GM12878 (cell line): ENCODE data around the gene CFAP70. TPM values are rescaled to one million over a fixed set of nuclear protein-coding genes. Genes with fewer than 3 reads are reported as not detected.

Experiments
- ATAC-seq: fragments of 200-7000 bp; cut with Tn5 transposase; 3 replicates; pipeline ENCODE4 v1.9.1; 2020; ENCODE audit warnings: mild to moderate bottlenecking, moderate library complexity
- BruUV-seq: library from RNA; stranded (reverse); fragments of 400-500 nt; replicated peaks from 2 replicates; lab custom pipeline; 2021; lab: Mats Ljungman, UMichigan
- CTCF ChIA-PET: fragments of 300-600 bp; sonication (Branson Sonifier 250); formaldehyde crosslinking; extraction: SDS; loops from one replicate; lab custom pipeline; 2021; ENCODE audit warnings: inconsistent platforms; lab: Yijun Ruan, JAX
- POLR2A ChIA-PET: fragments of 350-600 bp; formaldehyde crosslinking; extraction: SDS; loops from one replicate; lab custom pipeline; 2021; ENCODE audit warnings: inconsistent platforms; lab: Charles Lee
- RAD21 ChIA-PET: fragments of 300-600 bp; sonication (Branson Sonifier 250); formaldehyde crosslinking; loops from one replicate; lab custom pipeline; 2023; ENCODE audit warnings: antibody characterized with exemption; ENCODE audit not compliant: unreplicated experiment; lab: Charles Lee
- SMC1A ChIA-PET: fragments of 300-600 bp; sonication (Branson Sonifier 250); formaldehyde crosslinking; loops from one replicate; lab custom pipeline; 2023; ENCODE audit not compliant: unreplicated experiment, uncharacterized antibody; lab: Charles Lee
- DNase-seq: peaks from one replicate; pipeline ENCODE4 v3.0.0-alpha.2; 2011; ENCODE audit warnings: low read depth, low spot score
- FAIRE-seq: peaks from 3 replicates; lab custom pipeline; 2011; peaks lifted over from hg19 to GRCh38; lab: Jason Lieb, UNC
- H2AFZ ChIP-seq: 2 replicates; pipeline ENCODE4 v1.6.0; 2011; ENCODE audit warnings: low read depth, low read length, control low read depth; ENCODE audit not compliant: control insufficient read depth
- H3K27ac ChIP-seq: 2 replicates; pipeline ENCODE4 v1.5.1; 2011; ENCODE audit warnings: control low read depth; ENCODE audit not compliant: control insufficient read depth, insufficient read depth
- H3K27me3 ChIP-seq, 2 experiments: replicated peaks in 1 of 2; 2 replicates each; pipeline versions ENCODE4 v1.6.0 to v1.6.1; 2011; ENCODE audit warnings: low read length in 1 of 2; ENCODE audit not compliant: control insufficient read depth in 2 of 2, insufficient read depth in 2 of 2
- H3K36me3 ChIP-seq, 2 experiments: 2 replicates each; pipeline ENCODE4 v1.5.1; 2011; ENCODE audit warnings: low read length in 1 of 2; ENCODE audit not compliant: control insufficient read depth in 2 of 2, insufficient read depth in 2 of 2
- H3K4me1 ChIP-seq: 2 replicates; pipeline ENCODE4 v1.6.1; 2011; ENCODE audit warnings: mild to moderate bottlenecking, low read length, moderate library complexity, mixed read lengths; ENCODE audit not compliant: control insufficient read depth, insufficient read depth
- H3K4me2 ChIP-seq: 2 replicates; pipeline ENCODE4 v1.6.0; 2011; ENCODE audit warnings: control low read depth; ENCODE audit not compliant: control insufficient read depth, insufficient read depth
- H3K4me3 ChIP-seq: fragments of 200-600 bp; sonication (generic); 2 replicates; pipeline ENCODE4 v1.5.1; 2016
- H3K79me2 ChIP-seq: 2 replicates; pipeline ENCODE4 v1.6.0; 2011; ENCODE audit warnings: low read length; ENCODE audit not compliant: control insufficient read depth, insufficient read depth
- H3K9ac ChIP-seq: 2 replicates; pipeline ENCODE4 v1.8.0; 2011; ENCODE audit warnings: low read length, control low read depth, mixed read lengths; ENCODE audit not compliant: control insufficient read depth, insufficient read depth
- H3K9me3 ChIP-seq: replicated peaks from 3 replicates; pipeline ENCODE4 v1.5.1; 2011; ENCODE audit warnings: mild to moderate bottlenecking, low read length; ENCODE audit not compliant: control insufficient read depth, insufficient read depth
- H4K20me1 ChIP-seq: 2 replicates; pipeline ENCODE4 v1.6.0; 2011; ENCODE audit not compliant: control insufficient read depth, insufficient read depth
- BACH1 ChIP-seq: fragments of 450-650 bp; IDR thresholded peaks from 2 replicates; pipeline ENCODE4 v1.6.1; 2017; ENCODE audit warnings: mild to moderate bottlenecking, borderline replicate concordance
- EED ChIP-seq: sonication (generic); IDR thresholded peaks from 2 replicates; pipeline ENCODE4 v1.6.1; 2016; ENCODE audit warnings: antibody characterized with exemption, low read depth
- KAT2A ChIP-seq: conservative IDR thresholded peaks from 2 replicates; pipeline ENCODE4 v1.6.1; 2011; ENCODE audit warnings: low read depth, low read length; ENCODE audit not compliant: control insufficient read depth
- PAX5 ChIP-seq: IDR thresholded peaks from 2 replicates; pipeline ENCODE4 v1.6.1; 2011; ENCODE audit warnings: low read depth, low read length, borderline replicate concordance
- RFX5 ChIP-seq: IDR thresholded peaks from 2 replicates; pipeline ENCODE4 v1.6.1; 2011; ENCODE audit warnings: low read depth, low read length, improper control_type of control experiment
- RUNX3 ChIP-seq: IDR thresholded peaks from 2 replicates; pipeline ENCODE4 v1.6.1; 2012; ENCODE audit warnings: low read length, inconsistent platforms
- SKIL ChIP-seq: fragments of 450-650 bp; IDR thresholded peaks from 2 replicates; pipeline ENCODE4 v1.6.1; 2017; ENCODE audit warnings: mild to moderate bottlenecking, low read depth, inconsistent platforms; ENCODE audit not compliant: poor library complexity, severe bottlenecking
- SMAD5 ChIP-seq: IDR thresholded peaks from 2 replicates; pipeline ENCODE4 v1.6.1; 2016; ENCODE audit warnings: antibody characterized with exemption, low read depth
- TARDBP ChIP-seq: IDR thresholded peaks from 2 replicates; pipeline ENCODE4 v1.6.1; 2016; ENCODE audit warnings: borderline replicate concordance
- WGBS: methylation state at CpG from one replicate; pipeline ENCODE4 v1.1.6; 2016; ENCODE audit warnings: low lambda C conversion rate; ENCODE audit not compliant: insufficient replicate concordance, insufficient coverage; ENCODE audit errors: missing lambda C conversion rate; 5-methylcytosine and 5-hydroxymethylcytosine counted together
- in situ Hi-C: fragments of 300-500 bp; cut with MboI; formaldehyde crosslinking; loops from 9 replicates; pipeline ENCODE4 v1.14.3; 2018; ENCODE audit warnings: mixed read lengths
- intact Hi-C: fragments of 100-400 bp; cut with micrococcal nuclease; formaldehyde crosslinking; loops from one replicate; pipeline ENCODE4 v1.14.2; 2022; ENCODE audit not compliant: unreplicated experiment
- polyA plus RNA-seq, 11 experiments: library from polyadenylated mRNA; depleted of rRNA in 4 of 11; unstranded in 6 of 11; stranded (reverse) in 5 of 11; fragments of >200 nt; fragmentation: Nextera tagmentation in 4 of 11; fragmentation: Illumina TruSeq in 1 of 11; extraction: Ambion mirVana in 4 of 11; extraction: Trizol in 1 of 11; gene quantifications; 1 replicate in 1 of 11; 2 replicates in 10 of 11; pipeline versions ENCODE4 v1.2.1 to v1.2.3, GENCODE V29; 2011 to 2016; ENCODE audit warnings: inconsistent platforms in 2 of 11, missing spikeins in 2 of 11, low read depth in 1 of 11
- total RNA-seq, 4 experiments: library from RNA; depleted of rRNA in 3 of 4; stranded (reverse); fragments of >200 nt in 3 of 4; fragmentation: Illumina TruSeq in 1 of 4; extraction: Trizol in 1 of 4; gene quantifications; 2 replicates each; pipeline versions ENCODE4 v1.2.1 to v1.2.3, GENCODE V29; 2013 to 2021
- TF ChIP-seq, protein P1 (sequence below): IDR thresholded peaks from 2 replicates; pipeline ENCODE4 v1.6.1; 2011; ENCODE audit warnings: mild to moderate bottlenecking, low read depth, low read length, moderate library complexity; ENCODE audit not compliant: insufficient replicate concordance

CFAP70 gene
- total and polyA plus RNA-seq, 10 of the 15 experiments (the other 5 are each of a cell fraction or from before 2014, with no cell fraction given) = 0.21 to 1.1 (median 0.42) TPM

DNA sequence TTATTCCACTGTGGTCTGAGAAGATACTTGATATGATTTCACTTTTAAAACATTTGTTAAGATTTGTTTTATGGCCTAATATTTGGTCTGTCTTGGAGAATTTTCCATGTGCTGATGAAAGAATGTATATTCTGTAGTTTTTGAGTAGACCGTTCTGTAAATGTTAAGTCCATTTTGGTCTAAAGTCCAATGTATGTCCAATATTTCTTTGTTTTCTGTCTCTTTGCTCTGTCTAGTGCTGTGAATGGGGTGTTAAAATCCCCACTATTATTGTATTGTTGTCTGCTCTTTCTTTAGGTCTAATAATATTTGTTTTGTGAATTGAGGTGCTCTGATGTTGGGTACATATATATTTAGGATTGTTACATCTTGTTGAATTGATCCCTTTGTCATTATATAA is 142.9 kb downstream of the CFAP70 start:
- FAIRE-seq = no peak
- Histone ChIP-seq H3K27me3 (no peaks in the 10 kb centered on the region), H3K27ac (no peak overlapping the region), H3K36me3 (peaks cover 0 to 11% of the 10 kb centered on the region in 2 experiments; a peak in 3 of 4 replicates), H4K20me1 (no peaks in the 10 kb centered on the region), H3K79me2 (no peaks in the 10 kb centered on the region), H3K4me2 (no peak overlapping the region), H2AFZ (no peak overlapping the region), H3K4me3 (no peak overlapping the region), H3K9me3 (no peaks in the 10 kb centered on the region; the same call in 2 of the 3 replicates), H3K9ac (no peak overlapping the region), H3K4me1 (no peaks in the 10 kb centered on the region)
- ATAC-seq = no peak
- in situ Hi-C loops = no loop called here
- intact Hi-C loops = no loop called here
- BruUV-seq = no TSS peak
- no peak for TF ChIP-seq EED
- no peak for TF ChIP-seq TARDBP
- TF ChIP-seq, protein P1, sequence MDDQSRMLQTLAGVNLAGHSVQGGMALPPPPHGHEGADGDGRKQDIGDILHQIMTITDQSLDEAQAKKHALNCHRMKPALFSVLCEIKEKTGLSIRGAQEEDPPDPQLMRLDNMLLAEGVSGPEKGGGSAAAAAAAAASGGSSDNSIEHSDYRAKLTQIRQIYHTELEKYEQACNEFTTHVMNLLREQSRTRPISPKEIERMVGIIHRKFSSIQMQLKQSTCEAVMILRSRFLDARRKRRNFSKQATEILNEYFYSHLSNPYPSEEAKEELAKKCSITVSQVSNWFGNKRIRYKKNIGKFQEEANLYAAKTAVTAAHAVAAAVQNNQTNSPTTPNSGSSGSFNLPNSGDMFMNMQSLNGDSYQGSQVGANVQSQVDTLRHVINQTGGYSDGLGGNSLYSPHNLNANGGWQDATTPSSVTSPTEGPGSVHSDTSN = no peak
- TF ChIP-seq SMAD5 = no peak
- TF ChIP-seq BACH1 = no peak
- TF ChIP-seq RFX5 = no peak
- no peak for TF ChIP-seq RUNX3
- no peak for TF ChIP-seq SKIL
- TF ChIP-seq KAT2A = no peak
- TF ChIP-seq PAX5 = no peak
- SMC1A ChIA-PET = no interaction called here
- POLR2A ChIA-PET = no interaction called here
- 100% methylated on average over 1 of the region's 1 CpG for WGBS
- RAD21 ChIA-PET = no interaction called here
- CTCF ChIA-PET = no interaction called here
- DNase-seq = no peak
